PC-9 (cell line): ENCODE data around the gene ZKSCAN4.

Experiments used
- CTCF ChIP-seq: fragments of 200-600 bp; sonication (generic); conservative IDR thresholded peaks from 2 replicates; pipeline ENCODE4 v1.6.1; 2017; ENCODE audit warnings: mixed run types, antibody characterized with exemption, mild to moderate bottlenecking, moderate library complexity
- EZH2 ChIP-seq: fragments of 200-600 bp; sonication (generic); IDR thresholded peaks from 2 replicates; pipeline ENCODE4 v1.8.0; 2017; ENCODE audit warnings: antibody characterized with exemption, low read depth

- no peak for TF ChIP-seq CTCF
- TF ChIP-seq EZH2 = no peak
Observed at GRCh38 chr6:28251661-28252008, 434 bp downstream of the ZKSCAN4 start.
